SU-DHL-6 (cell line): ENCODE measurements around the gene FYCO1.

Experiments
- H2AFZ ChIP-seq: fragments of 200-600 bp; sonication (generic); 2 replicates; pipeline ENCODE4 v1.6.1; 2014; ENCODE audit warnings: low read depth, mild to moderate bottlenecking, moderate library complexity, mixed read lengths, antibody characterized with exemption, low read length; ENCODE audit not compliant: severe bottlenecking
- H3F3A ChIP-seq: fragments of 200-600 bp; shearing (Covaris generic); 2 replicates; pipeline ENCODE4 v1.6.0; 2016; ENCODE audit warnings: antibody characterized with exemption, mild to moderate bottlenecking; ENCODE audit not compliant: insufficient read depth
- H3K27ac ChIP-seq: fragments of 200-600 bp; sonication (generic); 2 replicates; pipeline ENCODE4 v1.5.1; 2016; ENCODE audit warnings: low read depth, mild to moderate bottlenecking, low read length, moderate library complexity, mixed read lengths
- H3K27me3 ChIP-seq: fragments of 200-600 bp; sonication (generic), shearing (Covaris generic); 2 replicates; pipeline ENCODE4 v1.6.0; 2014; ENCODE audit warnings: mild to moderate bottlenecking, low read length
- H3K36me3 ChIP-seq: fragments of 200-600 bp; sonication (generic); 2 replicates; pipeline ENCODE4 v1.6.1; 2014; ENCODE audit warnings: mild to moderate bottlenecking, low read length, mixed read lengths
- H3K4me2 ChIP-seq: fragments of 300-600, 200-600 bp; shearing (Covaris generic), sonication (generic); 2 replicates; pipeline ENCODE4 v1.6.0; 2014; ENCODE audit warnings: low read length, low read depth, mild to moderate bottlenecking; ENCODE audit not compliant: poor library complexity, severe bottlenecking
- H3K4me3 ChIP-seq: fragments of 200-600 bp; sonication (generic); 2 replicates; pipeline ENCODE4 v1.5.1; 2014; ENCODE audit warnings: antibody characterized with exemption, low read length, mild to moderate bottlenecking, mixed read lengths; ENCODE audit not compliant: insufficient read depth, poor library complexity, severe bottlenecking
- H3K79me2 ChIP-seq: fragments of 200-600 bp; sonication (generic); 2 replicates; pipeline ENCODE4 v1.6.1; 2014; ENCODE audit warnings: mild to moderate bottlenecking, low read length, moderate library complexity; ENCODE audit not compliant: insufficient read depth
- H3K9ac ChIP-seq: fragments of 200-600 bp; sonication (generic); 2 replicates; pipeline ENCODE4 v1.7.0; 2014; ENCODE audit warnings: mild to moderate bottlenecking, low read length
- H3K9me2 ChIP-seq: fragments of 200-600 bp; sonication (generic); replicated peaks from 2 replicates; pipeline ENCODE4 v1.6.1; 2014; ENCODE audit warnings: low read length; ENCODE audit not compliant: insufficient read depth
- H3K9me3 ChIP-seq: fragments of 200-600 bp; sonication (generic); 2 replicates; pipeline ENCODE4 v1.6.1; 2014; ENCODE audit warnings: low read length, mixed read lengths; ENCODE audit not compliant: insufficient read depth
- H4K20me1 ChIP-seq: fragments of 200-600 bp; sonication (generic); 2 replicates; pipeline ENCODE4 v1.6.1; 2014; ENCODE audit warnings: low read depth, mild to moderate bottlenecking, antibody characterized with exemption, low read length, moderate library complexity, mixed read lengths
- CTCF ChIP-seq: fragments of 200-600 bp; sonication (generic); IDR thresholded peaks from one replicate; pipeline ENCODE4 v1.5.1; 2017; ENCODE audit warnings: antibody characterized with exemption, mild to moderate bottlenecking, low read length, moderate library complexity; ENCODE audit not compliant: insufficient read depth, poor library complexity, severe bottlenecking
- EZH2phosphoT487 ChIP-seq: fragments of 200-600 bp; sonication (generic), shearing (Covaris generic); conservative IDR thresholded peaks from 2 replicates; pipeline ENCODE4 v1.6.1; 2018; ENCODE audit warnings: mild to moderate bottlenecking, antibody characterized with exemption, low read length, moderate library complexity, mixed read lengths

Gene FYCO1

GRCh38 chr3:45994419-45995235 is 997 bp downstream of the FYCO1 start:
- H3F3A ChIP-seq = no peaks in the 10 kb centered on the region
- H3K27ac ChIP-seq = peak overlapping the region; percentile 43
- H3K4me3 ChIP-seq = peak overlapping the region; percentile 74
- no peaks in the 10 kb centered on the region for H3K36me3 ChIP-seq
- TF ChIP-seq EZH2phosphoT487 (no peak), CTCF (no peak)
- peak overlapping the region; percentile 100 for H2AFZ ChIP-seq
- H3K9me2 ChIP-seq = no peaks in the 10 kb centered on the region
- H4K20me1 ChIP-seq = no peaks in the 10 kb centered on the region
- H3K4me2 ChIP-seq = peak overlapping the region; percentile 68
- H3K9ac ChIP-seq = peak overlapping the region; percentile 78
- H3K79me2 ChIP-seq = peaks cover 38% of the 10 kb centered on the region
- no peaks in the 10 kb centered on the region for H3K27me3 ChIP-seq
- H3K9me3 ChIP-seq = no peaks in the 10 kb centered on the region

DNA sequence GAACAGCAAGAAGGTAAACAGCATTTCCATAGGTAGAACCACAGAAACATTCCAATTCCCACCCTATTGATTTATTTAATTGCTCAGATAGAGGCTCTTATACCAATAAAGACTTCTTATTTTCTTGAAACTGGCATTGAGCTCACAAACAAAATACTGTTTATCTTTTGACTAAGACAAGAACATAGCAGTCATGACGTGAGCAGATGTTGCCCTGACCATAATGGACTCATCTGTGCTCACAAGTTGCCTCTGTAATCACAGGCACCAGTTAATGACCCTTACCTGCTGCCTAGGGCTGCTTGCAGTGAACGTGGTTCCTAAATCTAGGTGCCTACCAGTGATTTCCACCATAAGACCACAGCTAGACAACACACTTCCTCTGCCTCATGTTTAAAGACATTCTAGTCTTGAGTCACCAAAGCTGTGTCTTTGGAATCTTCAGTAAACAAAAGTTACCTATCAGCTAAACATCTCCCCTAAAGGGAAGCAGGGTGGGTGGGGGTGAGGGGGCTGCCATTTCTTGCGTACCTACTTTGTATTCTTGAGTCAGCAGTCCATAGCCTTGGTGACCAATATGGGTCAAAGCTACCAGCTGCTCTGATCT is 2.1 kb downstream of the FYCO1 start:
- no peak overlapping the region for H3K4me3 ChIP-seq
- H3K4me2 ChIP-seq = peak overlapping the region; percentile 68
- no peaks in the 10 kb centered on the region for H3F3A ChIP-seq
- H3K27ac ChIP-seq = no peak overlapping the region
- TF ChIP-seq EZH2phosphoT487 (no peak), CTCF (no peak)
- peaks cover 42% of the 10 kb centered on the region for H3K79me2 ChIP-seq
- no peak overlapping the region for H2AFZ ChIP-seq
- no peaks in the 10 kb centered on the region for H3K36me3 ChIP-seq
- no peaks in the 10 kb centered on the region for H4K20me1 ChIP-seq
- H3K27me3 ChIP-seq = no peaks in the 10 kb centered on the region
- no peaks in the 10 kb centered on the region for H3K9me2 ChIP-seq
- no peaks in the 10 kb centered on the region for H3K9me3 ChIP-seq
- no peak overlapping the region for H3K9ac ChIP-seq

DNA sequence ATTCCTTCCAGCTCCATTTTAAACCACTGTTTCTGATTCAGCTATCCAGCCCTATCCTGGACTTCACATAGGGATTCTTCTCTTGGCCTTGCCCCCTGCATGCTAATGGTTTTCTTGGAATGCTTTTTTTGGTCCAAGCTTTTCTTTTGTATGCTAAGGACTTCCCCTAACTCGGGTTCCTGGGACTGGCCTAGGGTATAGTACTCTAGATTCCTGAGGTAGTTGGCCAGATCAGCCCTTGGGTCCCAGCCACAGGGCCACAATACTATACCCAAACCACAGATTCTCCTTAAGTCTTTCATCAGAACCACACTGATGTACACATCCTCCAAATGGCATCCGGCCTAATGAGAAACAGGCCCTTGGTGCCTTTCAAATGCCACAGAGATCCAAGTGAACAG is 2.8 kb downstream of the FYCO1 start:
- H3K9me2 ChIP-seq = no peaks in the 10 kb centered on the region
- no peak overlapping the region for H3K4me3 ChIP-seq
- H3K27me3 ChIP-seq = no peaks in the 10 kb centered on the region
- H3K9ac ChIP-seq = no peak overlapping the region
- no peaks in the 10 kb centered on the region for H3K9me3 ChIP-seq
- H3K79me2 ChIP-seq = peaks cover 49% of the 10 kb centered on the region
- TF ChIP-seq CTCF (no peak), EZH2phosphoT487 (no peak)
- H3K27ac ChIP-seq = no peak overlapping the region
- H2AFZ ChIP-seq = no peak overlapping the region
- H3F3A ChIP-seq = no peaks in the 10 kb centered on the region
- no peaks in the 10 kb centered on the region for H3K36me3 ChIP-seq
- no peaks in the 10 kb centered on the region for H4K20me1 ChIP-seq
- peak overlapping the region; percentile 68 for H3K4me2 ChIP-seq
